Lower leg skin (tissue), 3 donors: Measurements from ENCODE around the gene HIPK2.

Experiments used
- POLR2A ChIP-seq, 2 donors: fragments of 450-650 bp; IDR thresholded peaks; one replicate each; pipeline ENCODE4 v1.6.1; 2016 to 2017; ENCODE audit warnings: antibody characterized with exemption in 2 of 2, mild to moderate bottlenecking in 1 of 2, moderate library complexity in 1 of 2
- TF ChIP-seq, protein P1 (sequence below), 3 donors: fragments of 450-650 bp; IDR thresholded peaks; one replicate each; pipeline ENCODE4 v1.5.1; 2016; ENCODE audit warnings: antibody characterized with exemption in 3 of 3, mild to moderate bottlenecking in 3 of 3, moderate library complexity in 2 of 3

DNA sequence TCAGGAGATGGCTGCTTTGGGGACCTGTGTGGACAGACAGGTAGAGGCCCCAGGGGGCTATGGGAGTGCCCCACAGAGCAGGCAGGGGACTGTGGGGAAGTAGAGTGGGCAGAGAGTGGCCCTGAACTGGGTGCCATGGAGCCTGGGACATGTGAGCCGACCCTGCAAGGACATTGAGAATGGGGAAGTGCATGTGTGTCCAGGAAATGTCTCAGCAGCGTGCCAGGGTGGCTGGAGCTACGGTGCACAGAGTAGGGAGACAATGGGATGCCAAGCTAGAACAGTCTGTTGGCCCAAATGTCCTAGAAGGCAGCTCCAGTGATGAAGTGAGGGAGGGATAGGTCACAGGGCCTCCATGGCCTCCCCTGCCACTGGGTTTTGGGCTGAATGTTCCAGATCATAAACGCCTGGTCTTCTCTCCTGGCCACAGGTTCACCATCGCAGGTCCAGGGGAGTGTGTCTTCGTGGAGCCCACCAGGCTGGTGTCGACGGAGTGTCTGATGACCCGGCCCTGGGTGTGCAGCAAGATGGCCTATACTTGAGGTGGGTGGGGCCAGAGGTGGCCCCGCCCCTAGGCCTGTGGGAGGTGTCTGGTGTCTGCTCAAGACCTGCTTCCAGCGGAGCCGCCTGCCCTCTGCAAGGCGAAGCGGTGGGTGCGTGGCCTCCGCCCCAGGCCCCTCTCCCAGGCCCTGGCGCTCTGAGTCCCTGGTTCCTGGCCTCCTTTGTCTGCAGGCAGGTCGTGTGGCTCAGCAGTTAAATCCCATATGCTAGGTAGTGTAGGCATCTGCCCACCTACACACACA, 233.8 kb downstream of the HIPK2 start:
- TF ChIP-seq, protein P1, sequence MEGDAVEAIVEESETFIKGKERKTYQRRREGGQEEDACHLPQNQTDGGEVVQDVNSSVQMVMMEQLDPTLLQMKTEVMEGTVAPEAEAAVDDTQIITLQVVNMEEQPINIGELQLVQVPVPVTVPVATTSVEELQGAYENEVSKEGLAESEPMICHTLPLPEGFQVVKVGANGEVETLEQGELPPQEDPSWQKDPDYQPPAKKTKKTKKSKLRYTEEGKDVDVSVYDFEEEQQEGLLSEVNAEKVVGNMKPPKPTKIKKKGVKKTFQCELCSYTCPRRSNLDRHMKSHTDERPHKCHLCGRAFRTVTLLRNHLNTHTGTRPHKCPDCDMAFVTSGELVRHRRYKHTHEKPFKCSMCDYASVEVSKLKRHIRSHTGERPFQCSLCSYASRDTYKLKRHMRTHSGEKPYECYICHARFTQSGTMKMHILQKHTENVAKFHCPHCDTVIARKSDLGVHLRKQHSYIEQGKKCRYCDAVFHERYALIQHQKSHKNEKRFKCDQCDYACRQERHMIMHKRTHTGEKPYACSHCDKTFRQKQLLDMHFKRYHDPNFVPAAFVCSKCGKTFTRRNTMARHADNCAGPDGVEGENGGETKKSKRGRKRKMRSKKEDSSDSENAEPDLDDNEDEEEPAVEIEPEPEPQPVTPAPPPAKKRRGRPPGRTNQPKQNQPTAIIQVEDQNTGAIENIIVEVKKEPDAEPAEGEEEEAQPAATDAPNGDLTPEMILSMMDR (IDR thresholded peaks at IDR 0.05), result no peak
- TF ChIP-seq POLR2A (IDR thresholded peaks at IDR 0.05), result no peak
